Measurements from ENCODE around the gene ANO7.

GRCh38 chr2:241202268-241202585, 13.8 kb downstream of the ANO7 start:
- TF ChIP-seq EZH2 (IDR thresholded peaks at IDR 0.05; ENCODE audit: borderline replicate concordance, insufficient read depth, low read depth, low read length, poor library complexity, severe bottlenecking) (no peak), CTCF (IDR thresholded peaks at IDR 0.05) (no peak)

Data from B cell (primary cell).